ENCODE measurements around the gene PDK2.

Gene PDK2

GRCh38 chr17:50102164-50102991, 7.2 kb downstream of the PDK2 start:
- DNase-seq: no peak

GRCh38 chr17:50103252-50103651, 8.1 kb downstream of the PDK2 start:
- no peak for DNase-seq

- DNase-seq: no peak
Observed at GRCh38 chr17:50103941-50104340, 8.8 kb downstream of the PDK2 start.

DNA sequence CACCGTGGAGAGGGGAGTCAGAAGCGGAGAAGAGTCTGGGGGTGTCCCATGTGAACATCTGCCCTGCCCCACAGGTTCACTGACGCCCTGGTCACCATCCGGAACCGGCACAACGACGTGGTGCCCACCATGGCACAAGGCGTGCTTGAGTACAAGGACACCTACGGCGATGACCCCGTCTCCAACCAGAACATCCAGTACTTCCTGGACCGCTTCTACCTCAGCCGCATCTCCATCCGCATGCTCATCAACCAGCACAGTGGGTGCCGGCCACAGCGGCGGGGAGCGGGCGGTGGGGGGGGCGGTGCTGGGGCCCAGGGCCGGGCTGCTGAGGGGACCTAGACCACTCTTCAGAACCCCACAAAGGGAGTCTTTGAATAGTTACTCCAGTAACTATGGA, 10.7 kb downstream of the PDK2 start:
- DNase-seq: no peak

- no peak for DNase-seq
Observed at GRCh38 chr17:50106393-50107131, 11.4 kb downstream of the PDK2 start.

DNA sequence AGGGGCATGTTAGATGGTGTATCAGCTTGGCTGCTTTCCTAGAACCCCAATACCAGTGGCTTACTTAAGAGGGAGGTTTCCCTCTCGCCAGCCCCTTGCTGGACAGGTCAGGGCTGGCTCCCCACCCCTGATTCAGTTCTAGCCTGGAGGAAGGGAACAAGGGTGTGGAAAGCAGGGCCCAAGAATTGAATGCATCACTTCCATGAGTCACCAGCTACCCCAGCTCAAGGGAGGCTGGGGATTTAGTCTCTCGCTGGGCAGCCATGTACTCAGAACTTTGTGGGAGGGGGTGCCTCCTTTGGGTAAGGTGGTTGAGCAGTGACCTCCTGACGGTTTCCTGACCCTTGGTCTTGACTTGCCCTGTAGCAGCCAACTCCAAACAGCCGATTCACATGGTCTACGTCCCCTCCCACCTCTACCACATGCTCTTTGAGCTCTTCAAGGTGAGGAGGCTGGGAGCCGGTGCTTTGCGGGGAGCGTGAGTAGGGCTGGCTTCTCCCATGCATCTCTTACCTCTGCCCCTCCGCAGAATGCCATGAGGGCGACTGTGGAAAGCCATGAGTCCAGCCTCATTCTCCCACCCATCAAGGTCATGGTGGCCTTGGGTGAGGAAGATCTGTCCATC, 12.8 kb downstream of the PDK2 start:
- peak; percentile 35 for DNase-seq

GRCh38 chr17:50108556-50108955, 13.4 kb downstream of the PDK2 start:
- DNase-seq: no peak

DNA sequence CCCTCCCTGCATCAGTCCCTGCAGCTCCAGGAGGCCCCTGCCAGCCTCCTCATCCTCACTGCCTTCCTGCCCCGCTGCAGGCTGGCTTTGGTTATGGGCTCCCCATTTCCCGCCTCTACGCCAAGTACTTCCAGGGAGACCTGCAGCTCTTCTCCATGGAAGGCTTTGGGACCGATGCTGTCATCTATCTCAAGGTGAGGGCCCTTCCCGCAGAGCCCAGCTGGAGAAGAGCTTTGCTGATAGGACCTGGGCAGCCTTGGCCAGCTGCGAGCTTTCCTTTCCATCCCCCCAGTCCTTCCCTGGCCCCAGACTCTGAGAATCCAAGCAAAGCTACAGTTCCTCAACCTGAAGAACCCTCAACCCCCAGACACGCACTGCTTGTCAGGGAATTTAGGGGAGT, 14.1 kb downstream of the PDK2 start:
- DNase-seq: no peak

- no peak for DNase-seq
Observed at GRCh38 chr17:50109785-50110184, 14.6 kb downstream of the PDK2 start.

GRCh38 chr17:50110591-50111349, 15.6 kb downstream of the PDK2 start:
- DNase-seq: no peak

GRCh38 chr17:50111673-50112655, 16.8 kb downstream of the PDK2 start:
- no peak for DNase-seq

DNA sequence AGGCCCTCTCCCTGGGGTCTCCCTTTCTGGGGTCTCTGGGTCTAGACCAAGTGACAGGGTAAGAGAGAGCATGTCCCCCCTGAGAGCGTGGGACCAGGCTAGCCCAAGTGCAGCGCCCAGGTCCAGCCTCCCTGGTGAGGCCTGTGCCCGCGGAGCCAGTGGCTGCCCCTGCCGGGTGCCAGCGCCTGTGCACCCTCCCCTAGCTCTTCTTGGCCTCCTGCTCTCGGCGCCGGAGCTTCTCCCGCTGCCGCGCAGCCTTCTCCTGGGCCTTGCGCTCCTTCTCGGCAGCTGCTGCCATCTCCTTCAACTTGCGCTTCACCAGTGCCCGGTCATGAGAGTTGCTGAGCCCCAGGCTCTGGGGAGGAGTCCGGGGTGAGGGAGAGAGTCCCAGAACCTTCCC, 17.5 kb downstream of the PDK2 start:
- DNase-seq: no peak

GRCh38 chr17:50113624-50114320, 18.6 kb downstream of the PDK2 start:
- DNase-seq: no peak

DNA sequence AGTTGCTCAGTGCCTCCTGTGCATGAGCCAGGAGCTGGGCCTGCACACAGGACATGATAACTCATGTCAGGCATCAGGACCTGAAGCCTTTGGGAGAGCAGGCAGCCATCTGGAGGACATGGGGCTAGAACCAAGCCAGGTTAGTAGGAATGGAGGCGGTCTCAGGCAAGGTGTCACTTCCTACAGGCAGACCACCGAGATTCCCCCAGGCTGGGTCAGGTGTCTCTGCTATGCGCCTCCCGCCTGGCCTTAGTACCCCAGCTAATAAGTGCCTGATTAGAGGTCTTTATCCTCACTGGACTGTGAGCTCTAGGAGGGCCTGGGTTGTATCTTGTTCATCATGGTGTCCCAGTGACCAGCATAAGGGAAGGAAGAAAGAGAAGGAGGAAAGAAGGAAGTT, 19.2 kb downstream of the PDK2 start:
- DNase-seq: no peak

- DNase-seq: peak; percentile 53
Observed at GRCh38 chr17:50114849-50115357, 19.8 kb downstream of the PDK2 start.

GRCh38 chr17:50115756-50116155, 20.6 kb downstream of the PDK2 start:
- no peak for DNase-seq

GRCh38 chr17:50117202-50118051, 22.3 kb downstream of the PDK2 start:
- DNase-seq: peak; percentile 57

DNA sequence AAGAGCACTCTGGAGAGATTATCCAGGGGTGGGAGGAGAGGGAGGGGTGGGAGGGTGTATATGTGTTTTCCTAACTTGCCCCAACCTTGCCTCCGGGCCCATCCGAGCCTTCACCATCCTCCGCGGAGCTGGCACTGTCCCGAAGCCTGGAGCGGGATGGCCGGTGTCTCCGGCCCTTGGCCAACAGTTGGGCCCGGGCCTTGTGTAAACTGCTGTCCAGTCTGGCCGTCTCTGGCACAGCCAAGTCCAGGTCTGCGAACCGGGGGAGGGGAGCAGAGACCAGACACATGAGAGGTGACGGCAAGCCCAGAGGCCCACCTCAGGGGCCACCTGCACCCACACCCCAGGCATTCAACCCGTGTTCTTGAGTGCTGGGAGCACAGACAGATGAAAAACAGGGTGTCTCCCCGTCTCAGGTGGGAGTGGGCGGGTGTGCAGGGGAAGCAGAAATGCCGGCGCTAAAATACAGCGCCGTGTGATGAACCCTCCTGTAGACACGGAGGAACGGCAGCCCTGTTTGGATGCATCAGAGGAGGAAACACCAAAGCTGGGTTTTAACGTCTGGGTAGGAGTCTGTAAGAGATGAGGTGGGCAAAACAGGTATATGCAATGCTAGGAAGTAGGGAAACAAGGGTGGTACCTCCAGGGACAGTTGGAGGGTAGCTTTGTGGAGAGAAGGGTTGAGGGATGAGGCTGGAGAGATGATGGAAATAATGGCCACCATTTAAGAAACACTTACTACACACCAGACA, 23.1 kb downstream of the PDK2 start:
- DNase-seq: no peak

- no peak for DNase-seq
Observed at GRCh38 chr17:50118828-50119218, 23.7 kb downstream of the PDK2 start.
